CD4-positive, alpha-beta memory T cell (primary cell): Measurements from ENCODE around the gene CST9. TPM values are rescaled to one million over a fixed set of nuclear protein-coding genes. Genes with fewer than 3 reads are reported as not detected.

Experiments
- CTCF ChIA-PET: fragments of 350-600 bp; sonication (Branson Sonifier 250); formaldehyde crosslinking; loops from one replicate; lab custom pipeline; 2021; ENCODE audit warnings: inconsistent platforms; ENCODE audit not compliant: partially characterized antibody; lab: Charles Lee
- POLR2A ChIA-PET: fragments of 350-600 bp; sonication (Branson Sonifier 250); formaldehyde crosslinking; loops from one replicate; lab custom pipeline; 2021; ENCODE audit not compliant: partially characterized antibody; lab: Charles Lee
- DNase-seq, 5 donors: peaks; one replicate each; pipeline versions ENCODE4 v3.0.0 to v3.0.0-alpha.2; 2020 to 2022; ENCODE audit warnings: mixed read lengths in 1 of 5
- H3K27ac ChIP-seq: one replicate; pipeline ENCODE4 v1.7.0; 2013; ENCODE audit warnings: low read depth, low read length
- H3K27me3 ChIP-seq: 2 replicates; pipeline ENCODE4 v1.7.0; 2013; ENCODE audit warnings: mild to moderate bottlenecking, low read length, moderate library complexity; ENCODE audit not compliant: insufficient read depth
- H3K36me3 ChIP-seq: 2 replicates; pipeline ENCODE4 v1.7.0; 2013; ENCODE audit warnings: mild to moderate bottlenecking, low read length, moderate library complexity; ENCODE audit not compliant: insufficient read depth
- H3K4me1 ChIP-seq: 2 replicates; pipeline ENCODE4 v1.7.0; 2013; ENCODE audit warnings: mild to moderate bottlenecking, low read length, moderate library complexity; ENCODE audit not compliant: insufficient read depth
- H3K4me3 ChIP-seq, 2 donors: one replicate each; pipeline ENCODE4 v1.7.0; 2013; ENCODE audit warnings: low read length in 2 of 2, mild to moderate bottlenecking in 1 of 2
- H3K9me3 ChIP-seq, 2 donors: one replicate each; pipeline ENCODE4 v1.7.0; 2013; ENCODE audit warnings: low read length in 2 of 2, control low read depth in 1 of 2; ENCODE audit not compliant: control insufficient read depth in 1 of 2
- H3K27ac Mint-ChIP-seq, 7 donors: one replicate each; pipeline ENCODE4 v1.8.0; 2020 to 2021; ENCODE audit warnings: mixed read lengths in 7 of 7, mild to moderate bottlenecking in 6 of 7, inconsistent platforms in 3 of 7, moderate library complexity in 3 of 7
- H3K27me3 Mint-ChIP-seq, 2 donors: one replicate each; pipeline ENCODE4 v1.8.0; 2020 to 2021; ENCODE audit warnings: mixed read lengths in 2 of 2
- H3K36me3 Mint-ChIP-seq, 2 donors: one replicate each; pipeline ENCODE4 v1.8.0; 2020 to 2021; ENCODE audit warnings: mixed read lengths in 2 of 2, inconsistent platforms in 1 of 2, mild to moderate bottlenecking in 1 of 2
- H3K4me1 Mint-ChIP-seq, 4 donors: one replicate each; pipeline ENCODE4 v1.8.0; 2020 to 2021; ENCODE audit warnings: mixed read lengths in 4 of 4, mild to moderate bottlenecking in 1 of 4
- H3K4me3 Mint-ChIP-seq, 8 donors: one replicate each; pipeline ENCODE4 v1.8.0; 2020 to 2021; ENCODE audit warnings: mixed read lengths in 8 of 8, mild to moderate bottlenecking in 7 of 8, moderate library complexity in 6 of 8, inconsistent platforms in 3 of 8
- H3K9me3 Mint-ChIP-seq, 8 donors: one replicate each; pipeline ENCODE4 v1.8.0; 2020 to 2021; ENCODE audit warnings: mixed read lengths in 8 of 8, mild to moderate bottlenecking in 5 of 8, inconsistent platforms in 3 of 8, moderate library complexity in 1 of 8
- intact Hi-C: fragments of 100-400 bp; cut with micrococcal nuclease; formaldehyde crosslinking; loops from one replicate; pipeline ENCODE4 v1.15.1; 2023
- polyA plus RNA-seq, 2 donors: library from polyadenylated mRNA; unstranded; fragments of 300-500 nt; fragmentation: Illumina TruSeq; gene quantifications; one replicate each; pipeline ENCODE4 v1.2.3, GENCODE V29; 2021
- total RNA-seq, 2 experiments: library from RNA; stranded (reverse); gene quantifications; one replicate each; pipeline ENCODE4 v1.2.3, GENCODE V29; 2021

Gene CST9
- total and polyA plus RNA-seq, 4 experiments from 2014 or later = not detected

DNA sequence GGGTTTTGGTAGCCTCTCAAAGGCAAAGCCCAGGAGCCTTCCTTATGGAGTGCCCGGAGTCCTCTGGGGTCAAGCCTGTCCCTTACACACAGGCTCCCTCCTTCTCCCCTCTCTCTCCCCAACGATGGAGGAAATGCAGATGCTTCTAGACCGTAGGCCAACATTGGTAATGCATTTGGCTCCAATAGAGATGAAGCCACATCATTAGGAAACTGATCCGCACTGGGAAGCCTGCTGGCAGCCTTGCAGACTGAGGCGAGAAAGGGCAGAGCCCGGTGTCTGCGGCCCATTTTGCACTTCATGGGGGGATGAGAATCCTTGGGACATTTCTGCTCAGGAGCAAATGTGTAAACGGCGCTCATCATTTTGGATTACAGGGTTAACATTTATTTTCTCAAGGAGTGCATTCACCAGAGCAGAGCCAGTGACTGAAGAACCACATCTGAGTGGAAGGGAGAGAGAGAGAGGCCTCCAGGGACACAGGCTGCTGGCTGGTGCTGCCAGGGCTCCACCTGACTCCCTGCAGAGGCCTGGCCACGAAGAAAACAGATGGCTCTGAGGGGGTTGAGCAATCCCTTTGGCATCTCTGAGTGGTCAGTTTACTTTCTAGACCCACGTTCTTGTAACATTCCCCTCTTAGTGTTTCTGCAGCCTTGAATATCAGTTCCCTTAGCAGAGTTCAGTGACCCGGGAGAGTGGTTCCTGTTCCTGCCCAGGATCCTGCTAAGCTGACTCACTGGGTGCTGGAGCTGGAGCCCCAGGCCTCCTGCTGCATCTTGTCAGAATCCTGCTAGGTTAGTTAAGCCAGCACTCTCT lies 36.4 kb upstream of the CST9 start:
- Histone ChIP-seq H3K27ac (no peak overlapping the region), H3K36me3 (no peaks in the 10 kb centered on the region), H3K9me3 (no peaks in the 10 kb centered on the region), H3K27me3 (no peaks in the 10 kb centered on the region), H3K4me1 (no peaks in the 10 kb centered on the region), H3K4me3 (no peak overlapping the region)
- Mint-ChIP-seq H3K4me1 (peaks cover 0 to under 1% (median 0%) of the 10 kb centered on the region in 4 donors), H3K27ac (no peak overlapping the region), H3K36me3 (no peaks in the 10 kb centered on the region), H3K4me3 (no peak overlapping the region), H3K9me3 (no peaks in the 10 kb centered on the region), H3K27me3 (peaks cover 7 to 11% of the 10 kb centered on the region in 2 donors)
- intact Hi-C loops = no loop called here
- DNase-seq = no peak
- CTCF ChIA-PET = no interaction called here
- POLR2A ChIA-PET = no interaction called here

DNA sequence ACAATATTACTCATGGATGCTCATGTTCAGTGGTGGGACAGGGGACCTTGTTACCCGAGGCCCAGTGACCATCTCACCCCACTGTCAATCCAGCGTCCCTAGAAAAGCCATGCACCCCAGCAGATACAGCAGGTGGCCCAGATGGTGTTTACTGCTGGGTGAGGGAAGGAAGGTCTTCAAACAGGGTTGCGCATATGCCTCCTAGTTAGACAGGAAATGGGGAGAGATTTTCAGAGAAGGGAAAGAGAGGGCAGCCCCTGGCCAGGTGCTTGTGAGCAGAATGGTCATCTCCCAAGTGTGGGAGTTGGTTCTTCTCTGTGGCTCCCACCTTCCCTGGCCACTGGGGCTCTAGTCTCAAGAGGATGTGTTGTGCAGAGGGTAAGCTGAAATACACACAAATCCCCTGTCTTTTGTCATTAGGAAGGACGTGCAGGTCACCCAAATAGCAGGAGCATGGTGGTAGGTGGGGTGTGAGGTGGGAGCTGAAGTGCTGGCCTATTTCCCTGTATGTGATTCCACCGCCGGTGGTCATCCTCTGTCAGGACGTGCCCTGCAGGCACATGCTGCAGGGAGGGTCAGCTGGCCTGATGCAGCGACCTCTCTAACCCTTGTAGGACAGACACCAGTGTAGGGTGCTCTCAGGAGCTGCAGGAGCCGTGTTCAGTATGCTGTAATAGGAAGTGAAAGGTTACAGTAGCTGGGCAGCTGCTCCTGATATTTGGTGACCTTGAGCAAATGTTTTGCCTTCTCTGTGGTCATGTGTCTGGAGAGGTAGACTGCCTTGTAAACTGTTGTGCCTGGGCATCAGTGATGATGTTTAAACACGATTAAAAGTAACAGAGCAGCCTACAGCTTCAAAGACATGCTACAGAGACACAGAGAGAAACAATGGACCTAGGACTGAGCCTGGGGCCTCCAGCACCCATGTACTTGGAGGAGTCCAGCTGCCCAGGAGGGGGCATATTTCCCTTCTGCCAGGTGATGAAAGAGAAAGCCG lies 35.3 kb upstream of the CST9 start:
- no peak overlapping the region for H3K27ac Mint-ChIP-seq
- H3K36me3 Mint-ChIP-seq = no peaks in the 10 kb centered on the region
- no peaks in the 10 kb centered on the region for H3K4me1 ChIP-seq
- POLR2A ChIA-PET = no interaction called here
- H3K27me3 ChIP-seq = no peaks in the 10 kb centered on the region
- no peaks in the 10 kb centered on the region for H3K9me3 ChIP-seq
- H3K4me3 ChIP-seq = no peak overlapping the region
- H3K27me3 Mint-ChIP-seq = peaks cover 16 to 19% of the 10 kb centered on the region in 2 donors
- no peaks in the 10 kb centered on the region for H3K9me3 Mint-ChIP-seq
- CTCF ChIA-PET = no interaction called here
- H3K36me3 ChIP-seq = no peaks in the 10 kb centered on the region
- no peak overlapping the region for H3K4me3 Mint-ChIP-seq
- intact Hi-C loops = no loop called here
- no peak for DNase-seq
- no peak overlapping the region for H3K27ac ChIP-seq
- peaks cover 2 to 9% (median 3%) of the 10 kb centered on the region in 4 donors for H3K4me1 Mint-ChIP-seq

DNA sequence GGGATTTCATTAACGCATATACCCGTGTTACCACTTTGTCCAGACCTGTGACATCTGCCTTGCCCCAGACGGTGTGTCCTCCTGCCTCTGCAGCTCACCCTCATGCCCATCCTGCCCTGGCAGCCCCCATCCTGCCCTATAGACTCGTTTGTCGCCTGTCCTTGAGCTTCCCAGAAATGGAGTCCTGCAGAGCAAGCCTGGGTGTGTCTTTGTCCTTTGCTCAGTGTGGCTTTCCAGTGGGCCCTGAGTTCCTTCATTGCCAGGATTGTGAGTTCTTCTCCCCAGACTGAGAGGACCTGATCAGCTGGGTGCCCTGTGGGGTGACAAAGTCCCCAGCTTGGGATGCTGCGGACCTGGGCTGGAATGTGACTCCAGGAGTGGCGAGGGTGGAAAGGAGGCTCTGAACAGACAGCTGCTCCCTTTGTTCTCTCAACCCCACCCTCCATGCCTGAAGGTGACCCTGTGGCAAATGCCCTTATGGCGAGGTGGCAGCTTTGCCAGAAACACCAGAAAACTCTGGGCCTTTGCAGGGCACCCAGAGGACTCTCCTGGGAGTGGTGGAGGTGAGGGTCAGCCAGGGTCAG lies 34.4 kb upstream of the CST9 start:
- Histone ChIP-seq H3K27me3 (no peaks in the 10 kb centered on the region), H3K4me3 (no peak overlapping the region), H3K36me3 (no peaks in the 10 kb centered on the region), H3K4me1 (no peaks in the 10 kb centered on the region), H3K27ac (no peak overlapping the region), H3K9me3 (no peaks in the 10 kb centered on the region)
- CTCF ChIA-PET = no interaction called here
- no peak for DNase-seq
- H3K36me3 Mint-ChIP-seq = no peaks in the 10 kb centered on the region
- H3K27me3 Mint-ChIP-seq = peaks cover 16 to 19% of the 10 kb centered on the region in 2 donors
- H3K9me3 Mint-ChIP-seq = no peaks in the 10 kb centered on the region
- H3K4me1 Mint-ChIP-seq = peaks cover 2 to 9% (median 3%) of the 10 kb centered on the region in 4 donors
- H3K4me3 Mint-ChIP-seq = no peak overlapping the region
- no peak overlapping the region for H3K27ac Mint-ChIP-seq
- intact Hi-C loops = no loop called here
- POLR2A ChIA-PET = no interaction called here

DNA sequence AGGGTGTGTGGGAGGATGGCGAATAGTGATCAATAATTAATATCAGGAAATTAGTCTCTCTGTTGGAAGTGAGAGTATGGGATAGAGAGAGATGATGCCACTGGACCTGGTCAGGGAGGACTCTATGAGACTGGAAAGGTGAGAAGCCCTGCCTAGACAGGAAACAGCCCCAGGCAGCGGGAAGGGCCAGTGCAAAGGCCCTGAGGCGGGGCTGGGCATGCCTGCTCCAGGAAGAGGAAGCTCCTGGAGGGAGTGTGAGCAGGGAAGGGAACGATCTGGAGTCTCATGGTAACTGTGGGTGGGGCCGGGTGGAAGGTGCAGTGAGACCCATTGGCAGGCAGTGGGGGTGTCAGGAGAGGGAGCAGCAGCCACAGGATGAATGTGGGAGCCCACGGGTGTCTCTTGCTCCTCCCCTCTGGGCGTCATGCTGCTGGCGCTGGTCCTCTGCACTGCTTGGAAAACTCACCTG lies 33.8 kb upstream of the CST9 start:
- Mint-ChIP-seq H3K4me3 (no peak overlapping the region), H3K27me3 (peaks cover 18 to 22% of the 10 kb centered on the region in 2 donors), H3K36me3 (no peaks in the 10 kb centered on the region), H3K9me3 (no peaks in the 10 kb centered on the region), H3K4me1 (peaks cover 2 to 9% (median 3%) of the 10 kb centered on the region in 4 donors), H3K27ac (no peak overlapping the region)
- DNase-seq = no peak
- no peaks in the 10 kb centered on the region for H3K4me1 ChIP-seq
- CTCF ChIA-PET = no interaction called here
- no peak overlapping the region for H3K4me3 ChIP-seq
- no peaks in the 10 kb centered on the region for H3K9me3 ChIP-seq
- no peak overlapping the region for H3K27ac ChIP-seq
- POLR2A ChIA-PET = no interaction called here
- no peaks in the 10 kb centered on the region for H3K27me3 ChIP-seq
- no peaks in the 10 kb centered on the region for H3K36me3 ChIP-seq
- intact Hi-C loops = no loop called here

DNA sequence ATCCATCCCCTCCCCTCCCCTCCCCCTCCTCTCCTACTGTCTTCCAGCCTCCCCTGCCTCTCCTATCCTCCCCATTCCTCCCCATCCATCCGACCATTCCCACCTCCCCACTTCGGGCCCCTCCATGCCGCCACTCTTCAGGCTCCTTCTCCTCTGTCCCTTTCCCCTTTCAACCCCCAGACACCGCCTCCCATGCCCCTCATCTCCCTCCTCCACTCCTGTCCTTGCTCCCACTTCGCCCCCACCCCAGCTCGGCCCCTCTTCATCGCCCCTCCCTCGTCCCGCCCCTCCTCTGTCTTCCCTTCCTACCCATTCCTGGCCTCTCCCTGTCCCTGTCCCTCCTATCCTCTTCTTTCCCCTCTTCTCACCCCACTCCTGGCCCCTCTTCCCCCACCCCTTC lies 32.6 kb upstream of the CST9 start:
- Mint-ChIP-seq H3K27me3 (peaks cover 18 to 22% of the 10 kb centered on the region in 2 donors), H3K36me3 (no peaks in the 10 kb centered on the region), H3K27ac (no peak overlapping the region), H3K4me3 (no peak overlapping the region), H3K9me3 (no peaks in the 10 kb centered on the region), H3K4me1 (peaks cover 2 to 9% (median 3%) of the 10 kb centered on the region in 4 donors)
- Histone ChIP-seq H3K27ac (no peak overlapping the region), H3K4me1 (no peaks in the 10 kb centered on the region), H3K9me3 (no peaks in the 10 kb centered on the region), H3K36me3 (no peaks in the 10 kb centered on the region), H3K4me3 (no peak overlapping the region), H3K27me3 (no peaks in the 10 kb centered on the region)
- ChIA-PET POLR2A (no interaction called here), CTCF (no interaction called here)
- intact Hi-C loops = no loop called here
- no peak for DNase-seq

DNA sequence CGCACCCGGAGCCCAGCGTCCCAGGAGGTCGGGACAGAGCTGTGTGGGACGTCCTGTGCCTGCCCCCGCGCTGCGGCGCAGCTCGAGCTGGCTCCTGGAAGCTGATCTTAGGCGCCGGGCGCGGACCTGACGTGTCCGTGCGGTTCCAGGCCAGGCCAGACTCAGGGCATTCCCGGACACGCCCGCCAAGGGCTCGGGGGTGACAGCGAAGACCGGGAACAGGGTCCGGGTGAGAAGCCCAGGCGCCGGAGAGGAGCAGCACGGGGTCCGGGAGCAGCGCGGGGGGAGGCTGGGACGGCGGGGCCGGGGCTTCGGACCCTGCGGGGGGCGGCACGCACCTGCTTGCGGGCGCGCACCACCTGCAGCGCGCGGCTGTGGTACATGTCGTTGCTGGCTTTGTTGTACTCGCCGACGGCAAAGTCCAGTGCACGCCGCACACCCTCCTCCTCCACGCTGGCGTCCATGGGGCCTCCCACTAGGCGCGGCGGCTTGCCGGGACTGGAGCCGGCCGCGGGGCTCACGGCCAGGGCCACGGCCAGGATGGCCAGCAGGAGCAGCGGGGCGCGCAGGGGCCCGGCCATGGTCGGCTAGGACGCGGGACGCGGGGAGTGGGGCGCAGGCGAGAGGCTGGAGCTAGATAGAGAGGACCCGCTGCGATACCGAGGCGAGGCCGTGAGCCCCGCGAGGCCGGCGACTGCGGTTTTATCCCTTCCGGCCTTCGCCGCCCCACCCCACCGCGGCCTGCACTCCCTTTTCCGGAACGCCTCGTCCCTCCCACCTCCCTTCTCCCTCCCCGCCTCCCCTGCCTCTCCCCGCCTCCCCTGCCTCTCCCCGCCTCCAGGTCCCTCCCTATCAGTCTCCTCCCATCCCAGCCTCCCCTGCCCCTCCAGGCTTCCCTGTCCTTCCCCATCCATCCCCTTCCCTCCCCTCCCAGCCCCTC lies 31.8 kb upstream of the CST9 start, which contains the start of gene CST3:
CST3 (minus strand) TSS at position 674 of the 940 bp plus-strand sequence; CDS start at position 581, 93 bp downstream.
- H3K4me1 ChIP-seq = no peaks in the 10 kb centered on the region
- peaks cover 18 to 20% of the 10 kb centered on the region in 2 donors for H3K27me3 Mint-ChIP-seq
- no peak for DNase-seq
- H3K36me3 ChIP-seq = no peaks in the 10 kb centered on the region
- H3K4me3 Mint-ChIP-seq = peak within 1 kb of the TSS in 4 of 8 donors; percentile 17 to 64 (median 38)
- H3K27ac Mint-ChIP-seq = no peak within 1 kb of the TSS
- no peak within 1 kb of the TSS for H3K4me3 ChIP-seq
- no peaks in the 10 kb centered on the region for H3K9me3 ChIP-seq
- POLR2A ChIA-PET = no interaction called here
- CTCF ChIA-PET = no interaction called here
- intact Hi-C loops = no loop called here
- H3K9me3 Mint-ChIP-seq = no peaks in the 10 kb centered on the region
- no peaks in the 10 kb centered on the region for H3K36me3 Mint-ChIP-seq
- no peak within 1 kb of the TSS for H3K27ac ChIP-seq
- no peaks in the 10 kb centered on the region for H3K27me3 ChIP-seq
- H3K4me1 Mint-ChIP-seq = peaks cover 2 to 9% (median 3%) of the 10 kb centered on the region in 4 donors
